AG09309 (cell line): ENCODE data around the gene MRPL51.
"Not testable (repeated sequence)": the region's sequence is repeated elsewhere in the genome, so short reads cannot be mapped to it uniquely, and the experiment has no call there.

Experiments
- DNase-seq: peaks from one replicate; pipeline ENCODE4 v3.0.0-alpha.2; 2010; ENCODE audit warnings: low read depth
- H3K4me3 ChIP-seq: 2 replicates; pipeline ENCODE4 v1.5.1; 2011; ENCODE audit warnings: mild to moderate bottlenecking, low read depth, low read length, moderate library complexity; ENCODE audit not compliant: control insufficient read depth
- TF ChIP-seq, protein P1 (sequence below): IDR thresholded peaks from 2 replicates; pipeline ENCODE4 v1.5.1; 2011; ENCODE audit warnings: mild to moderate bottlenecking, low read depth, low read length, inconsistent platforms; ENCODE audit not compliant: insufficient read depth, control insufficient read depth; ENCODE audit errors: missing control alignments

Gene MRPL51

DNA sequence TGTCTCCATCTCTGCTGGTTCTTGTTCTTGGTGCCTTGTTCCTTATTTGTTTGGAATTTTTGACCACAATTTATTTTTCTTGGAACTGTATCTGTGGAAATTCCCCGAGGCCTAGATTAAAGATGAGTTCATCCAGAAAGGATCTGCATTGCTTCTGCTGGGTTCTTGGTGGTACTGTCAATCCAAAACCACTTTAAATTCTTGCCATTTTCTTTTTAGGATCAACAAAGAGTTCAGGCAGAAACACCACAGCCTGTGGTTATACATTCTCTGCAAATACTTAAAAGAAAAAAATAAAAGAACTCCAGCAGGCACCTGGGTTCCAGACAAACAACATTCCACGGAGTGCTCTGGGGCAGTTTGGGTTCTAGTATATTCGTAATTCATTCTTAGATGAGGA, 16.6 kb downstream of the MRPL51 start:
- TF ChIP-seq, protein P1, sequence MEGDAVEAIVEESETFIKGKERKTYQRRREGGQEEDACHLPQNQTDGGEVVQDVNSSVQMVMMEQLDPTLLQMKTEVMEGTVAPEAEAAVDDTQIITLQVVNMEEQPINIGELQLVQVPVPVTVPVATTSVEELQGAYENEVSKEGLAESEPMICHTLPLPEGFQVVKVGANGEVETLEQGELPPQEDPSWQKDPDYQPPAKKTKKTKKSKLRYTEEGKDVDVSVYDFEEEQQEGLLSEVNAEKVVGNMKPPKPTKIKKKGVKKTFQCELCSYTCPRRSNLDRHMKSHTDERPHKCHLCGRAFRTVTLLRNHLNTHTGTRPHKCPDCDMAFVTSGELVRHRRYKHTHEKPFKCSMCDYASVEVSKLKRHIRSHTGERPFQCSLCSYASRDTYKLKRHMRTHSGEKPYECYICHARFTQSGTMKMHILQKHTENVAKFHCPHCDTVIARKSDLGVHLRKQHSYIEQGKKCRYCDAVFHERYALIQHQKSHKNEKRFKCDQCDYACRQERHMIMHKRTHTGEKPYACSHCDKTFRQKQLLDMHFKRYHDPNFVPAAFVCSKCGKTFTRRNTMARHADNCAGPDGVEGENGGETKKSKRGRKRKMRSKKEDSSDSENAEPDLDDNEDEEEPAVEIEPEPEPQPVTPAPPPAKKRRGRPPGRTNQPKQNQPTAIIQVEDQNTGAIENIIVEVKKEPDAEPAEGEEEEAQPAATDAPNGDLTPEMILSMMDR = no peak
- DNase-seq = no peak

DNA sequence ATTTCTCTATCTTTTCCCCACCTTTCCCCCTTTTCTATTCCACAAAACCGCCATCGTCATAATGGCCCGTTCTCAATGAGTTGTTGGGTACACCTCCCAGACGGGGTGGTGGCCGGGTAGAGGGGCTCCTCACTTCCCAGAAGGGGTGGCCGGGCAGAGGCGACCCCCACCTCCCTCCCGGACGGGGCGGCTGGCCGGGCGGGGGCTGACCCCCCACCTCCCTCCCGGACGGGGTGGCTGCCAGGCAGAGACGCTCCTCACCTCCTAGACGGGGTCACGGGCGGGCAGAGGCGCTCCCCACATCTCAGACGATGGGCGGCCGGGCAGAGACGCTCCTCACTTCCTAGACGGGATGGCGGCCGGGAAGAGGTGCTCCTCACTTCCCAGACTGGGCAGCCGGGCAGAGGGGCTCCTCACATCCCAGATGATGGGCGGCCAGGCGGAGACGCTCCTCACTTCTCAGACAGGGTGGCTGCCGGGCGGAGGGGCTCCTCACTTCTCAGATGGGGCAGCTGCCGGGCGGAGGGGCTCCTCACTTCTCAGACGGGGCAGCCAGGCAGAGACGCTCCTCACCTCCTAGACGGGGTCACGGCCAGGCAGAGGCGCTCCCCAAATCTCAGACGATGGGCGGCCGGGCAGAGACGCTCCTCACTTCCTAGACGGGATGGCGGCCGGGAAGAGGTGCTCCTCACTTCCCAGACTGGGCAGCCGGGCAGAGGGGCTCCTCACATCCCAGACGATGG, 17.7 kb downstream of the MRPL51 start:
- not testable (repeated sequence) for H3K4me3 ChIP-seq, DNase-seq

More for the DNA sequence above, 16.6 kb downstream of the MRPL51 start:
- H3K4me3 ChIP-seq = no peak overlapping the region

DNA sequence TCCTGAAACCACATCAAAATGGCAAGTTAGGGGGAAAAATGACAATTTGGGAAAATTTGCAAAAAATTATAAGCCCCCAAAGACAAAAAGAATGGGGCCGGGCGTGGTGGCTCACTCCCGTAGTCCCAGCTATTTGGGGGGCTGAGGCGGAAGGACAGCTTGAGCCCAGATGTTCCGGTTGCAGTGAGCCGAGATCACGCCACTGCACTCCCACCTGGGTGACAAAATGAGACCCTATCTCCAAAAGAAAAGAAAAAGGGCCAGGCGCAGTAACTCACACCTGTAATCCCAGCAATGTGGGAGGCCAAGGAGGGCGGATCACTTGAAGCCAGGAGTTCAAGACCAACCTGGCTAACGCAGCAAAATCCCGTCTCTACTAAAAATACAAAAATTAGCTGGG, 20.6 kb downstream of the MRPL51 start:
- DNase-seq = no peak
- TF ChIP-seq, protein P1 = no peak
- no peak overlapping the region for H3K4me3 ChIP-seq

DNA sequence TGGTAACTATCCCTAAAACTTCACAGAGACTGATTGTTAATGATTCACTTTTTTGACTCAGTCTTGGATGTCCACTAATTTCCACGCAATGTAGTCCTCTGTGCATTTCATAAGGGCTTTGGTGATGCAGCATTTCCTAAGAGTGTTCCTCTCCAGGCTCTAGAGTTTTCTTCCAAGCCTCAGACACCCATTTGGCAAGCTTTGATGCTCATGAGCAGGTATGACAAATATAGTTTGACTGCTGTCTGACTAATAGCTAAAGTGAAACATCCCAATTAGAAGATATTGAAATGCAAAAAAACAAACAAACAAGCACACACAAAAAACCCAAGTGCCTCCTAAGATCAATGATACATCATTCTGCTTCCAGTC, 21.1 kb downstream of the MRPL51 start:
- DNase-seq = no peak
- TF ChIP-seq, protein P1 = no peak
- no peak overlapping the region for H3K4me3 ChIP-seq

DNA sequence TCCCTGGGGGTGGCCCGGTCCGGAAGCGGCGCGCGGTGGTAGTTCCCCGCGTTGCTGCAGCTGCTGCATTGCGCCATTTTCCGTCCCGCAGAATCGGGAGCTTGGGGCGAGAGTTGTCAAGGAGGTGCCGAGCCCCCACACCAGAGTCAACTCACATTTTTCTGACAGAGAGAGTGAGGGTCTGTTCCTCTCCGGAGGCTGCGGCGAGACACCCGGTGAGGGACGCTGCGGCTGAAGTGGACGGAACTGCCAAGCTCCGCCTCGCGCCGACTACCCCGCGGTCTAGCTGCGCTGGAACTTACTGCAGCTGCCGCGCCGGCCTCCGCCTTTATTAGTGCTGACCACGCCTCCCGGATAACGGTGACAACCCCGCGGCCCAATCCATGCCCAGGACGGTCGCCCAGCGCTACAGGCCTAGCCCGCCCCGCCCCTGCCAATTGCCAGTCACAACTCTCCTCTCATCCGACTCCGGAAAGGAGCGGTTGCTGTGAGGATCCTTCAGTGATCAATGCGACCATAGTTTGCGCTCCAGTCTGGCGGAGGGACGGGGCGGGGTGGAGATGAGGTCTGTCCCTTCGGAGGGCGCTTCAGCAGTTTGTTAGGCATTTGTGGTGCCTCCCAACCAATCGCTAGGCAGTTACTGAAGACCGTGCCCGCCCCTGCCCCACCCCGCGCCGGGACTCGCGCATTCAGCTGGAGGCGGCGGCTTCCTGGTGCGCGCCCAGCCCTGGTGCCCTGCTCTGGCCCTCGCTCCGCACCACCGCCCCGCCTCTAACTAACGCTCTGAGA, 22.5 kb downstream of the MRPL51 start, which contains the start of gene VAMP1:
Gene VAMP1, minus strand, starts transcription at position 303 of the 789 bp plus-strand sequence. Its CDS starts 146 bp downstream, at position 157.
- TF ChIP-seq, protein P1 = no peak
- peak within 1 kb of the TSS; percentile 79 for H3K4me3 ChIP-seq
- DNase-seq = peak; percentile 80

DNA sequence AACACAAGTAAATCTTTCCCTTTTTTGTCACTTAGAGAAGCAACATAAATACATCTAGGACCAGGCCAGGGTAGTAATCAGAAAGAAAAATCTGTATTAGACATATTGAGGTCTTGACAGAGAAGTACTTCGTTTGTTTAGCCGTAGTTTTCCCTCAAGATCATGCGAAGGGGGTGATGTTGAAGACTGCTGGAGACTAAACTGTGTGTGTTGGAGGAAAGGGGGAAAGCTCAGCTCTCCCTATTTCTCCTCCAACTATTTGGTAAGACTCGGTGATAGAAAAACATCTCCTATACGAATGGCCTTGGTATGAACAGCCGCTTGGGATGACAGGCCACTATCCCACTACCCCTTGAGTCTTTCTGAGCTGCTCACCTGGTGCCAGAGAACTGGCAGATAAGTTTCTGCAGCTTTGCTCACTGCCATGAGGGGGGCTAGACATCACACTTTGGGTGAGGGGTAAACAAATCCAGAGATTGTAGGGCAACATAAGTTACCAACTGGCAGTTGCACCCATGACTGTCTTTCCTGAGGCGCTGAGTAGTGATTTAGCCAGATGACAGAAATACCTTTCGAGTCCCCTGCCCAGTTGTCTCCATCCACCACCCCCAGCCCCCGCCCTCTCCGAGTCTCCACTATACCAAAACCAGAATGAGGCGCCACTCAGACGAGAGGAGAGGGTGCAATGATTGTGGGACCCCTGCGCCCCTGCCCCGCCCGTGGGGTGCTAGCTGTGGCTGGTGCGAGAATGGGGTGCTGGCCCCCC, 23.3 kb downstream of the MRPL51 start:
- DNase-seq = no peak
- TF ChIP-seq, protein P1 = no peak
- H3K4me3 ChIP-seq = peak overlapping the region; percentile 79

DNA sequence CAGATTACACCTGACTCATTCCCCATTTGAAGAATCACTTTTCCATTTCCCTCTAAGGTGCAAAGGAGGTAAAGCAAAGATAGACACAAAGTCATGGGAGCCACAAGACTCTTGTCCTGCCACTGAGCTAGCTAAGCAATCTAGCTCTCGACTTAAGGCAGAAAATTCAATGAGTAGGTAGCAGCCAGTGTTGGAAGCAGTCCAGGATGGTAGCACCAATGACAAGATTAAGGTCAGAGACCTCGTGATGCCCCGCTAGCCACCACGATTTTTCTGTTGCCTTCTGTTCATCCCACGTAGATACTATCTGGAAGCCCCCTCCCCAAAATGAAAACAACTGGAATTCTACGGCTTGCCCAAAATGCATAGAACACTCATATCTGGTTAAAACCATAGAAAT, 24.0 kb downstream of the MRPL51 start:
- no peak overlapping the region for H3K4me3 ChIP-seq
- TF ChIP-seq, protein P1 = no peak
- no peak for DNase-seq
